BJ (cell line): ENCODE measurements around the gene GYPE. TPM values are rescaled to one million over a fixed set of nuclear protein-coding genes. Genes with fewer than 3 reads are reported as not detected.
"Not testable (repeated sequence)": the region's sequence is repeated elsewhere in the genome, so short reads cannot be mapped to it uniquely, and the experiment has no call there.

Source experiments
- CTCF ChIA-PET: fragments of 350-600 bp; formaldehyde crosslinking; extraction: SDS; loops from one replicate; lab custom pipeline; 2021; ENCODE audit warnings: antibody characterized with exemption, inconsistent platforms; lab: Yijun Ruan, JAX
- POLR2A ChIA-PET: fragments of 300-600 bp; sonication (Branson Sonifier 250); formaldehyde crosslinking; extraction: SDS; loops from one replicate; lab custom pipeline; 2021; ENCODE audit warnings: antibody characterized with exemption; lab: Charles Lee
- DNase-seq: peaks from one replicate; pipeline ENCODE4 v3.0.0-alpha.2; 2011; ENCODE audit warnings: low read depth
- H3K27me3 ChIP-seq: 2 replicates; pipeline ENCODE4 v1.6.0; 2011; ENCODE audit warnings: low read length; ENCODE audit not compliant: control insufficient read depth, insufficient read depth
- H3K36me3 ChIP-seq: 2 replicates; pipeline ENCODE4 v1.5.1; 2011; ENCODE audit warnings: low read length; ENCODE audit not compliant: control insufficient read depth, insufficient read depth
- H3K4me3 ChIP-seq: 2 replicates; pipeline ENCODE4 v1.5.1; 2011; ENCODE audit warnings: low read depth, mild to moderate bottlenecking, control low read depth, low read length
- CTCF ChIP-seq: IDR thresholded peaks from 2 replicates; pipeline ENCODE4 v1.5.1; 2011; ENCODE audit warnings: low read depth, mild to moderate bottlenecking, control low read depth, inconsistent platforms, low read length, moderate library complexity; ENCODE audit not compliant: insufficient read depth
- polyA plus RNA-seq: library from polyadenylated mRNA; depleted of rRNA; stranded (reverse); fragments of >200 nt; gene quantifications from 2 replicates; pipeline ENCODE4 v1.2.3, GENCODE V29; 2011

The GYPE gene
- polyA plus RNA-seq, 1 experiment: 1.4 TPM

- H3K4me3 ChIP-seq: peak overlapping the region; percentile 49
- POLR2A ChIA-PET, H3K27me3 ChIP-seq, H3K36me3 ChIP-seq, CTCF ChIA-PET, DNase-seq: not testable (repeated sequence)
Measured at GRCh38 chr4:143911528-143912417, 6.4 kb upstream of the GYPE start.

GRCh38 chr4:143910906-143911305, 5.5 kb upstream of the GYPE start:
- POLR2A ChIA-PET, H3K27me3 ChIP-seq, DNase-seq, CTCF ChIA-PET, H3K36me3 ChIP-seq: not testable (repeated sequence)
- peak overlapping the region; percentile 34 for H3K4me3 ChIP-seq

GRCh38 chr4:143907811-143908210, 2.5 kb upstream of the GYPE start:
- H3K36me3 ChIP-seq, CTCF ChIA-PET, POLR2A ChIA-PET, DNase-seq, H3K27me3 ChIP-seq, H3K4me3 ChIP-seq: not testable (repeated sequence)
- TF ChIP-seq CTCF: peak; percentile 32; the same call in 1 of the 2 replicates

GRCh38 chr4:143904431-143904830, 928 bp downstream of the GYPE start:
- H3K4me3 ChIP-seq, CTCF ChIA-PET, H3K27me3 ChIP-seq, DNase-seq, POLR2A ChIA-PET, H3K36me3 ChIP-seq: not testable (repeated sequence)

- POLR2A ChIA-PET, H3K36me3 ChIP-seq, CTCF ChIA-PET, H3K27me3 ChIP-seq, DNase-seq, H3K4me3 ChIP-seq: not testable (repeated sequence)
Measured at GRCh38 chr4:143890323-143890722, 15.0 kb downstream of the GYPE start.

- H3K4me3 ChIP-seq, H3K36me3 ChIP-seq, DNase-seq, H3K27me3 ChIP-seq, CTCF ChIA-PET, POLR2A ChIA-PET: not testable (repeated sequence)
Measured at GRCh38 chr4:143888189-143888588, 17.2 kb downstream of the GYPE start.

GRCh38 chr4:143884965-143885364, 20.4 kb downstream of the GYPE start:
- H3K27me3 ChIP-seq, CTCF ChIA-PET, H3K36me3 ChIP-seq, POLR2A ChIA-PET, H3K4me3 ChIP-seq, DNase-seq: not testable (repeated sequence)

- ChIA-PET CTCF (no interaction called here), POLR2A (no interaction called here)
- no peak for TF ChIP-seq CTCF
- Histone ChIP-seq H3K36me3 (no peaks in the 10 kb centered on the region), H3K27me3 (no peaks in the 10 kb centered on the region), H3K4me3 (no peak overlapping the region)
- DNase-seq: no peak
Measured at GRCh38 chr4:143883529-143883928, 21.8 kb downstream of the GYPE start.
